GM12872 (cell line): Measurements from ENCODE around the gene MRPL19.
A peak's percentile ranks its signal among the peaks of the same experiment; 100 is the strongest.

ENCODE experiments used
- CTCF ChIP-seq: IDR thresholded peaks from 3 replicates; pipeline ENCODE4 v1.5.1; 2011; ENCODE audit warnings: low read depth, mild to moderate bottlenecking, low read length, moderate library complexity; ENCODE audit not compliant: insufficient read depth

The MRPL19 gene

GRCh38 chr2:75619956-75620740, 26.4 kb upstream of the MRPL19 start:
- no peak for TF ChIP-seq CTCF

- TF ChIP-seq CTCF, result no peak
Measured at GRCh38 chr2:75621228-75621627, 25.4 kb upstream of the MRPL19 start.

- TF ChIP-seq CTCF, result no peak
Measured at GRCh38 chr2:75622500-75622899, 24.1 kb upstream of the MRPL19 start.

GRCh38 chr2:75622929-75623328, 23.7 kb upstream of the MRPL19 start:
- TF ChIP-seq CTCF, result no peak

GRCh38 chr2:75627902-75628504, 18.6 kb upstream of the MRPL19 start:
- peak; percentile 97 for TF ChIP-seq CTCF

- TF ChIP-seq CTCF, result no peak
Measured at GRCh38 chr2:75632091-75632701, 14.4 kb upstream of the MRPL19 start.

- no peak for TF ChIP-seq CTCF
Measured at GRCh38 chr2:75632813-75633212, 13.8 kb upstream of the MRPL19 start.
